Superior temporal gyrus (tissue), 1 donor: Measurements from ENCODE around the gene MRPL23.

Experiments used
- DNase-seq: peaks from one replicate; pipeline ENCODE4 v3.0.0-alpha.2; 2016; ENCODE audit errors: extremely low spot score

MRPL23 gene

DNA sequence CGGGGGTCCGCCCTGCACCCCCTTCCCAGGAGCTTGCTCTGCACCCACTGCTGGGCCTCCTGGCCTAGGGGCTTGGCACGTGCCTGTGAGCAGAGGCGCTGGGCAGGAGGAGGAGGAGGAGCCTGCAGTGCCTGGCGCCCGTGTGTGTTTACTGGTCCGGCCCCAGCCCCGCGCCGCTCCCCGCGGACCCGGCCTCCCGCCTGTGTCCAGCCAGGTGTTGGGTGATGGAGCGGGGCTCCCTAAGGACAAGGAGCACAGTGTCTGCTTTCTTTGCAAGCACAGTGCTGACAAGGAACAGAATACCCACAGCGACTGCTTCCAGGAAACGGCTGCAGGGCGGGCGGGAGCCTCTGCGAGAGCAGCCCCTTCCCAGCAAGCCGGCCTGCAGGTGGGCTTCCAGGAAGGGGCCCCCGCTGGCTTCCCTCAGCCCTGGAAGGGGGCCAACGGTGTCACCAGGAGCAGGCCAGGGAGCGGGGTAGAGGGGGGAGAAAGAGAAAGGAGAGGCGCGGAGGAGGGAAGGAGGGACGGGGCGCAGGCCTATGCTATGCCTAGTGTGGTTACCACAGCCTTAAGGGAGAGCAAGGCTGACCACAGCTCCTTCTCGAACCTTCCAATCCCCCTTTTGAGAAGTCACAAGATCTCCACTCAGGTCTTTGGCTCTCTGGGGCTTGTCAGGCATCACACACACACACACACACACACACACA lies 43.9 kb downstream of the MRPL23 start:
- DNase-seq: no peak

DNA sequence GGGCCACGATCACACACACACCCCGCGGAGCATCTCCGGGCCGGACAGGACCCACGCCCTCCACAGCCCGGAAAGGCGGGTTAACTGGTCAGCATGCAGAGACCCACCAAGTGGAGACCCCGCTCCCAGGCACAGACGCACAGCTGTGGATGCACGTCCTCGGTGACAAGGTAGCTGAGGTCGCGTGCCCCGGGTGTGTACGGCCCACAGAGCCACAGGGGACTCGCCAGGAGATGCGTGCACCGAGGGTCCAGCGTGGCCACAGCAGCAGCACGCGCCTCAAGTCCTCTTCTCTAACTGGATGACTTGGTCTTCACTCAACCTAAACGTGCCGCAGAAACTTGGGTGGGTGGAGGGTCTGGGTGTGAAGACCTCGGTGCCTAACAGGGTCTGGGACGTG lies 45.0 kb downstream of the MRPL23 start:
- no peak for DNase-seq

DNA sequence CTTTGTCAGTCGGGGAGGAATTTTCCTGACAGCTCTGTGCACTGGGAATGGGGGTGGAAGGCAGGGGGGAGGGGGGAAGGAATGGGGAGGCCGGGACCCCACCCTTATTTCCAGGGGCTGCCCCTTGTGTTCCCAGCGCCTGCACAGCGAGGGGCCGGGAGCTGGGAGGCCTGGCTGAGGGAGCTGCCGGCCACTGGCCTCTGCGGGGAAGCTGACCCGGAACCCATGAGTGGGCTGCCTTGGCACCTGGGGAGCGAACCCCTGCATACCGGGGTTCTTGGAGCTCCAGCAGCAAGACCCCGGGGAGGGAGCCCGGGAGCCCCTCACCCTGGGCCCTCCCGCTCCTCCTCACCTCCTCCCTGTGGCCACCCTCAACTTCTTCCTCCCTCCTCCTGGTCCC lies 47.0 kb downstream of the MRPL23 start:
- no peak for DNase-seq

DNA sequence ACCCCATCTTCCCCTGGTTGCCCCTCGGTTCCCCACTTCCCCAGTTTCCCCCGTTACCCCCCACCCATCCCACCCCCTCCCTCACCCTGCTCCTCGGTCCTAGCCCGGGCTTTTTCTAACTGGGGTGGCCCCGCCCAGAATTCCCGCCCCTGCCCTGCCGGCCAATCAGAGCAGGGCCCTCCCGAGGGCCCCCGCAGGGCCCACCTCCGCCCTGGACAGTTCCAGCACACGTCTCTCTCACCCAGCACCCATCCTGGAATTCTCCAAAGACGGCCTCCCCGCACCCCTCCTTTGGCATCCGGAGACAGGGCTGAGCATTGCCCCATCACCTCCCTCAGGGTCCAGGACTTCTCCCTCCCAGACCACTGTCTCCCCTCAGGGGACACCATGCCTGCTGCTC lies 50.6 kb downstream of the MRPL23 start, which contains the start of gene H19:
Gene H19 (minus strand): TSS at position 88 of the 400 bp plus-strand sequence.
- no peak for DNase-seq

DNA sequence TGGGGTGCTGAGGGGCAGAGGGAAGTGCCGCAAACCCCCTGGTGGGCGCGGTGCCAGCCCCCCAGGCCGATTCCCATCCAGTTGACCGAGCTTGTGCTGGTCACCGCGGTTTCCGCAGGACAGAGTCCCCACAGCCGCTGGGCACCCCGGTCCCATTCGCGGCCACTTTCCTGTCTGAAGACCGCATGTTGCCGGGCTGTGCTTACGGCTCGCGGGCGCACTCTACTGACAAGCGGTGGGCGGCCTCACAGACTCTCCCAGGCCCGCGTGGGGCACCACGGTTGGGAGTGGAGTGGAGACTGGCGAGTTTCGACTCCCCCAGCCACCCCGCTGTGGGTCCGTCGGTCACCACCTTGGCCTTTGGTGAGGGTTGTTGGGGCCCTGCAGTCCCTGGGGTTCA lies 51.2 kb downstream of the MRPL23 start:
- DNase-seq: no peak

DNA sequence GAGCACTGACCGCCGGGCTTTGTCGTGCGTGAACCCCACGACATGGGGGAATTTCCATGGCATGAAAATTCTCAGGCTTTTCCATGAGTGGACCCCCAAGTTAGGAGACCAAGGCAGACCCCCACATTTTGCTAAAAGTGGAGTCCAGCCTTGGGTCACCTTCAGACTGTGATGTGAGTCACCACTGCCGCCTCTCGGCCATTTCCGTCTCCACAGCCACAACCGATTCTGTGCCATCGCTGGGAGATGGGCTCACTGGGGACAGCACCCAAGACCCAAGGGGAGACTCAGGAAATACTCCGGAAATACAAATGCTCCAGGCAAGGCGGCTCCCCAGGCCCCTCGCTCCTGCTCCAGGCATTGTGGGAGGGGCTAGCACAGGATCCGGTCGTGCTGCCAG lies 51.7 kb downstream of the MRPL23 start:
- DNase-seq: no peak

DNA sequence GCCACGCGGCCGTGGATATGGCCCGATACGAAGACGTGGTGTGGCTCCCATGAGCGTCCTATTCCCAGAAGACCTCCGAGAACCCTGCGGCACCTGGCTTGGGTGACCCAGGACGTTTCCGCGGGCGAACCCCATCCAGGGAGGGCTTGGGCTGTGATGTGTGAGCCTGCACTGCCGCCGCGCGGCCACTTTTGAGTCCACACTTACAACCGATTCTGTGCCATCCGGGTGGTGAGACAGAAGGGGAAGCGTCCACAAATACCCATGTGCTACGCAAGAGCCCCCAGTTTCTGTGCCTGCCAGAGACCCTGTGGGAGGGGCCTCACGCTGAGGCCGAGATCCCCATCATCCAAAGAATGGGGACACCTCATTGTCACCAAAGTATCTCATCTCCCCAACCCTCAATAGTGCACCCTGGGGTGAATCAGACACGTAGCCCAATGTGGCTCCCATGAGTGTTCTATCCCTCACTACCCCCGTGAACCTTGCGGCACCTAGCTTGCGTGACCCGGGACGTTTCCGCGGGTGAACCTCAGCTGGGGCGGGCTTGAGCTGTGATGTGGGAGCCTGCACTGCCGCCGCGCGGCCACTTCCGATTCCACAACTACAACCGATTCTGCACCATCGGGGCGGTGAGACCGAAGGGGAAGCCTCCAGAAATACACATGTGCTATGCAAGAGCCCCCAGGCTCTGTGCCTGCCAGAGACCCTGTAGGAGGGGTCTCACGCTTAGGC lies 55.1 kb downstream of the MRPL23 start:
- DNase-seq: no peak

DNA sequence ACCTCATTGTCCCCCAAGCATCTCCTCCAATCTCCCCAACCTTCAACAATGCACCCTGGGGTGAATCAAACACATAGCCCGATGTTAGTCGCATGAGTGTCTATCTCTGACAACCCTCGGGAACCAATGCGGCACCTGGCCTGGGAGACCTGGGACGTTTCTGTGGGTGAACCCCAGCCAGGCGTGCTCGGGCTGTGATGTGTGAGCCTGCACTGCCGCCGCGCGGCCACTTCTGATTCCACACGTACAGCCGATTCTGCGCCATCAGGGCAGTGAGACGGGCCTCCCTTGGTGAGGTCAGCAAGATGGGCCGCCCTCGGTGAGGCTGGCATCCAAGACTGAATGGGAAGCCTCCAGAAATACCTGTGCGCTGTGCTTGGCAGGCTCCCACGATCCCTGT lies 55.7 kb downstream of the MRPL23 start:
- DNase-seq: no peak

DNA sequence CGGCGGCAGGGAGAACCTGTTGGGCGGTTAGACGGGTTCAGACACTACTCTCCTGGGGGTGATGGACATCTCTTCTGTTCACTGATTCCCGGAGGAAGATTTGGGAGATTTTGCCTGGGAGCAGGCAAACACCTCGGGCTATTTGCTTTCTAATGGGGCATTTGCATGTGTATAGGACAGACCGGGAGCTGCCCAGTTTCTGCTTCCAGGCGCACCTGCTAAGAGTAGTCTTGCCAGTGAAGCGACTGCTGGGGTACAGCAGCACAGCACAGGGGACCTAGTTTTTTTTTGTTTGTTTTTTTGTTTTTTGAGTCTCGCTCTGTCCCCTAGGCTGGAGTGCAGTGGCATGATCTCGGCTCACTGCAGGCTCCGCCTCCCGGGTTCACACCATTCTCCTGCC lies 57.3 kb downstream of the MRPL23 start:
- DNase-seq: no peak
